Stimulated activated CD4-positive, alpha-beta T cell treated with anti-CD3 and anti-CD28 coated beads, TNF-alpha, amount 100 ng/mL, for 1 hour (primary cell): ENCODE data around the gene TTC9.

ENCODE experiments used
- DNase-seq, 3 donors: peaks; one replicate each; pipeline ENCODE4 v3.0.0-alpha.2; 2020; ENCODE audit warnings: low read depth in 3 of 3, low spot score in 1 of 3

Gene TTC9

GRCh38 chr14:70711451-70711850, 69.7 kb downstream of the TTC9 start:
- DNase-seq = no peak

DNA sequence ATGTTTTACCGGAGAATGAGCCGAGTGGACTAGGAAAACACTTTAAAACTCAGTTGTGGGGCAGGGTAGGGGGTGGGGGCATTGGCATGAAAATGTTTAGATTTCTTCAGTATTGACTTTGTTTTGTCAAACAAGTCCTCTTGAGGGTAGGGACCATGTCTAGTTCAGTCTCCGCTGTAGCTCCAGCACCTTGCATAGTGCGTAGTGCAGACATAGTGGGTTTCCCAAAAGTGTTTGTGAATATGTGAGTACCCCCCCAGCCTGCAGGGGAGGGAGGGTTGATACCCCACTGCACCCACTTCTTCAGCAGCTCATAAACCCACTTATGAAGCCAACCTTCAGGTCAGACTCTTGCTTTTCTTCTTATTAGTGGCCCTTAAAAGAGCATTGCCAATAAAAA, 71.4 kb downstream of the TTC9 start:
- DNase-seq = no peak

- no peak for DNase-seq
Measured at GRCh38 chr14:70713511-70713916, 71.8 kb downstream of the TTC9 start.

DNA sequence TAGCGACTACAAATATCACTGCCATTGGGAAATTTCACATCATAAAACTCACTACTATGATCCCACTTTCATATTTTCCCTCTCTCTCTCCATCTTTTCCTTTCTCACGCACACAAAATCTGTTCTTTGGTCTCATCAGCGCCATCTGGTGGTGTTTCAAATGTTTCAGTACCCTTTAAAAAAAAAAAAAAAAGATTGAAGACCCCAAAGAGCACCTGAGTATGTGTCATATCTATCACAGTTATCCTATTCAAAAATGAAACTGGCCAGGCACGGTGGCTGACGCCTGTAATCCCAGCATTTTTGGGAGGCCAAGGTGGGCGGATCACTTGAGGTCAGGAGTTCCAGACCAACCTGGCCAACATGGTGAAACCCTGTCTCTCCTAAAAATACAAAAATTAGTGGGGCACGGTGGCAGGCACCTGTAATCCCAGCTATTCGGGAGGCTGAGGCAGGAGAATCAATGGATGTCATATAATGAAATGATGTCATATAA, 72.4 kb downstream of the TTC9 start:
- peak in 1 of 3 donors; percentile 24 for DNase-seq

DNA sequence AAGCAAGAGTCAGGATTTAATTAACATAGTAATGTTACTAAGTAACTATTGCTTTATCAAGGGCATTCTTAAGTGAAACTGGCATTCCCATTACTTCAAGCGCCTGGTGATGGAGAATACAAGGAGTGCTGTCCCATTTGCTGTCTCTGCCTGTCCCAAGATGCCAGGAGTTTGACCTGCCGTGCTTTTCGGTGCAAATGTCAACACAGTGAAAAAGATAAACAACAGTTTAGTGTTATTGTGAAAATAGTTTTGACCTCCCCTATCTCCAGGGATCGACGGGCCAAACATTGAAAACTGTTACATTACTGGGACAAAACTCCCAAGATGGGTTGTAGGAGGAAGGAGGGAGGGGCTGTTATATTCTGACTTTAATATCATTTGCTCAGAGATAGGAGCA, 74.8 kb downstream of the TTC9 start:
- no peak for DNase-seq

- no peak for DNase-seq
Measured at GRCh38 chr14:70716958-70717357, 75.2 kb downstream of the TTC9 start.

- no peak for DNase-seq
Measured at GRCh38 chr14:70718383-70719118, 76.8 kb downstream of the TTC9 start.

DNA sequence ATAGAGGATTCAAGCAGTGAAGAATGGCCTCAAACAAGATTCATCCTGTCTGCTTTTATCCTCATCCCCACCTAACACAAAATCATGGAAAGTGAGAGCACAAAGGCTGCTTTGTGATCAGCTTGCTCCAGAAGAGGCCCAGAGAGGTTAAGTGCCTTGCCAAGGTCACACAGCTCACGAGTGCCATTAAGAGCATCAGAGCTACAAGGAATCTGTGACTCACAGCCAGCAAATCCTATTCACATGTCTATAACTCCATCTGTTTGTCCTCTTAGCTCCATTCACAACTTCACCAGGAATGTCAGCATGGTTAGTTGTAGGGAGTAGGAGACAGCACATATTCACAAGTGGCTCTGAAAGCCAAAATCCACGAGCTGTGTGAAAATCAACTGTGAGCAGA, 79.8 kb downstream of the TTC9 start:
- DNase-seq = no peak

- DNase-seq = no peak
Measured at GRCh38 chr14:70722418-70722817, 80.7 kb downstream of the TTC9 start.

DNA sequence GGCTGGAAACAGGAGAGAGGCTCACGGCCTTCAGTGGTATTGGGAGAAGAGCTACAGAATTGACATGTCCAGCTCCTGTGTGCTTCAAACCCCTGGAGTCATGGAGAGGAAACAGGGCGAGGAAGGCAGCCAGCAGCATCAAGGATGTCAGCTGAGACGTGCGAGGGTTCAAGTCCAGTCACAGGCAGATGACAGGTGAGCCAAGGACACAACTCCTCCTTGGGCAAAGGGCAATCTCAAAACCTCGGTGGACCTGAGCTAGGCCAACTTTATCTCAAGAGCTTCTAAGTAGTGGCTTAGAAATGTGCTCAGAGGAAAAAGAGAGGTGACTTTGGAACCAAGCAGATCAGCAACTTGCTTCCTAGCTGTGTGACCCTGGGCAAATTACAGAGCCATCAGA, 81.6 kb downstream of the TTC9 start:
- no peak for DNase-seq

DNA sequence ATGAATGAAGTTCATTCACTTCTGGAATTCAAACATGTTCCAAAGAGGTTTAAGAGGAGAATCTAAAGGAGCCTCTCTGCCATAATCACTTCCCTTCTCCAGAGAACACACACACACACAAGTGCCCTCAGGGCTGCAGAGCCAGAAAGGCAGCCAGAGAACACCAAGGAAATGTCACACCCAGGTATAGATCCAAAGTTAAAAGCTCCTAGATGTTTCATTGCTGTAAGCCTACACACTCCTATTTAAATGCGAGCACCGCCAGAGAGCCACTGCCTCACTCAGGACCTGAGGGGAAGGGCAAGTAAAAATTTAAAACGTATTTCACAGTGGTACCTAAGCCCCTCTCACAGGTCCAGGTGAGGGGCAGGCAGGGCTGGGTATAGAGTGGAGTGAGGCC, 82.4 kb downstream of the TTC9 start:
- no peak for DNase-seq

DNA sequence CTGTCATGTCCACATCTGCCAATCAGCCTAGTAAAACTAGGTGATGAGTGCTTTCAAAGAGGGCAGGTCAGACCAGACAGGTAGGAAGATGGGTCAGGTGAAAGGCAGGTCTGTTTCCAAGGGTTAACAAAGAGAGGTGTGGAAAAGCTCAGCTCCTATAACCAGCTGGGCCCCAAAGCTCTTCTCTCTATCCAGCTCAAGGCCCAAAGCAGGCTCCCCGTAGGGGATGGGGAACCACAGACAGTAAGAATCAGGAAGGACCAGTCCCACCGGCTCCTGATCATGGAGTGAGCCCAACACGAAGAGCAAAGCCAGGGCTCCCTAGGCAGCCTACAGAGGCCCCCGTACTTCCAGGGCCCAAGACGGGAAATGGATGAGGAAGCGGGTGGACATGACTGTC, 83.2 kb downstream of the TTC9 start:
- DNase-seq = no peak
